Measurements from ENCODE around the gene NTN5. TPM values are rescaled to one million over a fixed set of nuclear protein-coding genes. Genes with fewer than 3 reads are reported as not detected.

NTN5 gene
- total and polyA plus RNA-seq, 10 of the 15 experiments (the other 5 are each of a cell fraction or from before 2014, with no cell fraction given): 0.07 to 0.22 TPM; not detected in 8

- in situ Hi-C loops (cut with MboI): loop anchor here (5.0 to 25.0 kb wide), 2 partner anchors 192 to 1242 kb away; partner anchors contain the start of genes AKT1S1, HSD17B14, IL4I1 and TBC1D17
- Histone ChIP-seq H3K4me3 (peak overlapping the region; percentile 91), H4K20me1 (ENCODE audit: control insufficient read depth, insufficient read depth) (no peaks in the 10 kb centered on the region), H3K79me2 (ENCODE audit: control insufficient read depth, insufficient read depth, low read length) (no peaks in the 10 kb centered on the region), H3K27ac (ENCODE audit: control insufficient read depth, insufficient read depth) (no peak overlapping the region), H3K9ac (ENCODE audit: control insufficient read depth, insufficient read depth, low read length) (peak overlapping the region; percentile 37; the same call in 1 of the 2 replicates), H2AFZ (ENCODE audit: control insufficient read depth, low read depth, low read length) (peak overlapping the region; percentile 88), H3K9me3 (replicated peaks; ENCODE audit: control insufficient read depth, insufficient read depth, low read length) (no peaks in the 10 kb centered on the region), H3K27me3 (replicated peaks in 1 of 2; ENCODE audit: control insufficient read depth in 2 of 2, insufficient read depth in 2 of 2, low read length in 1 of 2) (no peaks in the 10 kb centered on the region), H3K36me3 (ENCODE audit: control insufficient read depth in 2 of 2, insufficient read depth in 2 of 2, low read length in 1 of 2) (no peaks in the 10 kb centered on the region), H3K4me2 (ENCODE audit: control insufficient read depth, insufficient read depth) (peak overlapping the region; percentile 97), H3K4me1 (ENCODE audit: control insufficient read depth, insufficient read depth, low read length) (peaks cover 20% of the 10 kb centered on the region)
- ATAC-seq: peak; percentile 78
- ChIA-PET SMC1A (ENCODE audit: uncharacterized antibody, unreplicated experiment) (interaction anchor here (0.7 to 2.4 kb wide), 14 partner anchors 7 to 348 kb away, joined by 3 to 13 read pairs (median 4); partner anchors contain the start of genes DBP, GYS1 and RUVBL2), POLR2A (interaction anchor here (0.6 to 2.0 kb wide), 12 partner anchors 10 to 325 kb away, joined by 3 to 15 read pairs (median 4); partner anchors contain the start of genes PPP1R15A, RPL18 and SPHK2), RAD21 (ENCODE audit: unreplicated experiment) (interaction anchor here (0.5 to 2.1 kb wide), 26 partner anchors 11 to 1122 kb away, joined by 3 to 18 read pairs (median 4); partner anchors contain the start of genes AP2A1, GYS1, HSD17B14 and RPL18), CTCF (interaction anchor here (0.6 to 3.6 kb wide), 23 partner anchors 7 to 355 kb away, joined by 3 to 31 read pairs (median 5); partner anchors contain the start of genes GYS1, HSD17B14, RPL18 and RUVBL2)
- 1% methylated on average over 25 of the region's 25 CpGs for WGBS (ENCODE audit: insufficient coverage, insufficient replicate concordance, low lambda C conversion rate, missing lambda C conversion rate)
- TF ChIP-seq MTA3 (IDR thresholded peaks at IDR 0.05; ENCODE audit: borderline replicate concordance, low read length) (no peak), SREBF1 (IDR thresholded peaks at IDR 0.05; ENCODE audit: low read length) (peak; percentile 84), SREBF2 (IDR thresholded peaks at IDR 0.05; ENCODE audit: low read length) (0 out of 2 replicates have a peak, but pooled peaks have one; percentile 27), IKZF1 (conservative IDR thresholded peaks at IDR 0.05) (peak; percentile 94), PAX8 (IDR thresholded peaks at IDR 0.05) (no peak), TARDBP (IDR thresholded peaks at IDR 0.05; ENCODE audit: borderline replicate concordance) (peak; percentile 95), CREM (IDR thresholded peaks at IDR 0.05; ENCODE audit: low read depth) (peak; percentile 79; the same call in 1 of the 2 replicates), NR2C1 (IDR thresholded peaks at IDR 0.05) (peak; percentile 48; the same call in 1 of the 2 replicates), RELA (IDR thresholded peaks at IDR 0.05; ENCODE audit: borderline replicate concordance, partially characterized antibody) (peak; percentile 54), HCFC1 (IDR thresholded peaks at IDR 0.05; ENCODE audit: low read length) (peak; percentile 99), SIX5 (IDR thresholded peaks at IDR 0.05; ENCODE audit: low read depth, low read length, severe bottlenecking) (peak; percentile 99), YY1 (IDR thresholded peaks at IDR 0.05; ENCODE audit: low read depth, low read length) (peak; percentile 73; the same call in 1 of the 2 replicates), EGR1 (IDR thresholded peaks at IDR 0.05; ENCODE audit: borderline replicate concordance in 1 of 2, low read depth in 2 of 2, low read length in 2 of 2) (peak in 1 of 2 experiments; percentile 74; a peak in 2 of 3 replicates), ATF3 (IDR thresholded peaks at IDR 0.05; ENCODE audit: borderline replicate concordance, extremely low read depth, low read depth, low read length) (peak; percentile 79; the same call in 1 of the 2 replicates), TBL1XR1 (IDR thresholded peaks at IDR 0.05; ENCODE audit: low read depth, low read length) (0 out of 2 replicates have a peak, but pooled peaks have one; percentile 62), JUNB (IDR thresholded peaks at IDR 0.05) (no peak), ESRRA (IDR thresholded peaks at IDR 0.05; ENCODE audit: low read length) (no peak; the same call in 1 of the 2 replicates), RELB (IDR thresholded peaks at IDR 0.05; ENCODE audit: low read depth) (peak; percentile 26; the same call in 1 of the 2 replicates), CREB1 (IDR thresholded peaks at IDR 0.05; ENCODE audit: low read depth) (peak; percentile 67), SUZ12 (IDR thresholded peaks at IDR 0.05; ENCODE audit: unreplicated experiment) (peak; percentile 88), RB1 (IDR thresholded peaks at IDR 0.05; ENCODE audit: borderline replicate concordance) (no peak), USF2 (IDR thresholded peaks at IDR 0.05; ENCODE audit: borderline replicate concordance, low read depth, low read length) (no peak)
- DNase-seq (ENCODE audit: low read depth, low spot score): no peak
- intact Hi-C loops (cut with micrococcal nuclease; ENCODE audit: unreplicated experiment): loop anchor here (5.0 kb wide), 1 partner anchor 192 kb away; the partner anchor contains the start of gene HSD17B14
- FAIRE-seq: peak; percentile 73
- BruUV-seq (replicated peaks): no TSS peak
Measured at GRCh38 chr19:48644839-48645619, 27.8 kb downstream of the NTN5 start.

Measured in GM12878 (cell line).